K562 (cell line): ENCODE data around the gene CCDC3. TPM values are rescaled to one million over a fixed set of nuclear protein-coding genes. Genes with fewer than 3 reads are reported as not detected.

Source experiments
- ATAC-seq: fragments of 200-7000 bp; cut with Tn5 transposase; 3 replicates; pipeline ENCODE4 v1.9.1; 2020; ENCODE audit warnings: moderate library complexity
- BruUV-seq: library from RNA; stranded (reverse); fragments of 400-500 nt; replicated peaks from 2 replicates; lab custom pipeline; 2021; lab: Mats Ljungman, UMichigan
- CTCF ChIA-PET: fragments of 300-600 bp; formaldehyde crosslinking; extraction: SDS; loops from one replicate; lab custom pipeline; 2021; ENCODE audit warnings: low intra/inter-chr PET ratio; lab: Yijun Ruan, JAX
- POLR2A ChIA-PET: fragments of 300-600, 350-650 bp; sonication (Branson Sonifier 250); formaldehyde crosslinking; extraction: SDS; loops from one replicate; lab custom pipeline; 2021; ENCODE audit warnings: antibody characterized with exemption, inconsistent platforms; lab: Yijun Ruan, JAX
- DNase-seq, 4 experiments: peaks; one replicate each; pipeline versions ENCODE4 v3.0.0 to v3.0.0-alpha.2; 2011 to 2018; ENCODE audit warnings: low spot score in 3 of 4, mixed read lengths in 3 of 4; ENCODE audit errors: extremely low read depth in 1 of 4
- FAIRE-seq: peaks from 2 replicates; lab custom pipeline; 2011; peaks lifted over from hg19 to GRCh38; lab: Jason Lieb, UNC
- H2AFZ ChIP-seq: 2 replicates; pipeline ENCODE4 v1.6.0; 2011; ENCODE audit warnings: low read depth, low read length, control low read depth, inconsistent platforms
- H3K27ac ChIP-seq: fragments of 200-600 bp; 3 replicates; pipeline ENCODE4 v1.8.0; 2011; ENCODE audit warnings: low read depth, mild to moderate bottlenecking, control low read depth, inconsistent platforms, low read length, moderate library complexity, mixed read lengths; ENCODE audit errors: extremely low read depth
- H3K27me3 ChIP-seq, 2 experiments: fragments of 300-600 bp in 1 of 2; 2 replicates in 1 of 2; 3 replicates in 1 of 2; pipeline versions ENCODE4 v1.6.0 to v1.8.0; 2011; ENCODE audit warnings: inconsistent platforms in 2 of 2, low read length in 2 of 2, mild to moderate bottlenecking in 1 of 2, mixed read lengths in 1 of 2, moderate library complexity in 1 of 2; ENCODE audit not compliant: control insufficient read depth in 2 of 2, insufficient read depth in 2 of 2
- H3K36me3 ChIP-seq: fragments of 300-600 bp; 3 replicates; pipeline ENCODE4 v1.8.0; 2011; ENCODE audit warnings: mild to moderate bottlenecking, low read length, inconsistent platforms; ENCODE audit not compliant: control insufficient read depth, insufficient read depth
- H3K4me1 ChIP-seq, 2 experiments: fragments of 200-600 bp in 1 of 2; replicated peaks in 1 of 2; 2 replicates in 1 of 2; 3 replicates in 1 of 2; pipeline versions ENCODE4 v1.5.1 to v1.8.0; 2011; ENCODE audit warnings: inconsistent platforms in 2 of 2, low read length in 2 of 2, mild to moderate bottlenecking in 1 of 2, mixed read lengths in 1 of 2, moderate library complexity in 1 of 2; ENCODE audit not compliant: control insufficient read depth in 2 of 2, insufficient read depth in 2 of 2
- H3K4me2 ChIP-seq: 2 replicates; pipeline ENCODE4 v1.6.1; 2011; ENCODE audit warnings: low read length, control low read depth, inconsistent platforms, mixed read lengths; ENCODE audit not compliant: insufficient read depth
- H3K4me3 ChIP-seq: fragments of 200-600 bp; sonication (generic), shearing (Covaris generic); 2 replicates; pipeline ENCODE4 v1.5.1; 2016; ENCODE audit warnings: control low read depth, inconsistent platforms
- H3K79me2 ChIP-seq: fragments of 200-600 bp; 3 replicates; pipeline ENCODE4 v1.8.0; 2011; ENCODE audit warnings: low read length, inconsistent platforms; ENCODE audit not compliant: control insufficient read depth, insufficient read depth
- H3K9ac ChIP-seq, 2 experiments: 2 replicates each; pipeline versions ENCODE4 v1.6.0 to v1.6.1; 2011; ENCODE audit warnings: low read depth in 2 of 2, low read length in 2 of 2, control low read depth in 1 of 2, inconsistent platforms in 1 of 2, mild to moderate bottlenecking in 1 of 2, mixed read lengths in 1 of 2; ENCODE audit not compliant: insufficient read depth in 1 of 2
- H3K9me1 ChIP-seq: one replicate; pipeline ENCODE4 v1.6.0; 2011; ENCODE audit warnings: inconsistent platforms, mild to moderate bottlenecking, low read length, moderate library complexity; ENCODE audit not compliant: control insufficient read depth, insufficient read depth
- H3K9me3 ChIP-seq: replicated peaks from 2 replicates; pipeline ENCODE4 v1.5.1; 2011; ENCODE audit warnings: low read depth, low read length, inconsistent platforms; ENCODE audit not compliant: control insufficient read depth, insufficient read depth
- H4K20me1 ChIP-seq: replicated peaks from 2 replicates; pipeline ENCODE4 v1.6.1; 2011; ENCODE audit warnings: low read length, inconsistent platforms, mixed read lengths; ENCODE audit not compliant: control insufficient read depth, insufficient read depth
- ATF7 ChIP-seq: fragments of 450-650 bp; IDR thresholded peaks from 2 replicates; pipeline ENCODE4 v1.7.1; 2014; ENCODE audit warnings: mild to moderate bottlenecking, moderate library complexity
- CAMTA2 ChIP-seq: fragments of 250-450 bp; sonication (Bioruptor Pico); conservative IDR thresholded peaks from 2 replicates; pipeline ENCODE4 v1.5.1; 2022
- CTBP1 ChIP-seq: fragments of 450-650 bp; IDR thresholded peaks from 2 replicates; pipeline ENCODE4 v1.6.1; 2016; ENCODE audit warnings: borderline replicate concordance
- GABPB1 ChIP-seq: sonication (generic); formaldehyde crosslinking; IDR thresholded peaks from 2 replicates; pipeline ENCODE4 v1.8.0; 2022; ENCODE audit warnings: mild to moderate bottlenecking, missing genetic modification reagents
- PREB ChIP-seq: sonication (generic); formaldehyde crosslinking; IDR thresholded peaks from 2 replicates; pipeline ENCODE4 v1.8.1; 2023; ENCODE audit warnings: mild to moderate bottlenecking, missing genetic modification reagents
- SREBF2 ChIP-seq: sonication (generic); formaldehyde crosslinking; IDR thresholded peaks from 2 replicates; pipeline ENCODE4 v1.4.0; 2020; ENCODE audit warnings: mild to moderate bottlenecking, missing genetic modification reagents
- TEAD2 ChIP-seq: fragments of 450-650 bp; IDR thresholded peaks from 2 replicates; pipeline ENCODE4 v1.6.1; 2016; ENCODE audit warnings: missing genetic modification characterization, control low read depth, missing compliant biosample characterization
- TFE3 ChIP-seq: fragments of 450-650 bp; formaldehyde crosslinking; IDR thresholded peaks from 2 replicates; pipeline ENCODE4 v1.4.0; 2020; ENCODE audit warnings: mild to moderate bottlenecking, mixed read lengths
- TSC22D4 ChIP-seq: fragments of 450-650 bp; IDR thresholded peaks from 2 replicates; pipeline ENCODE4 v1.6.1; 2016; ENCODE audit warnings: missing genetic modification characterization, missing biosample characterization, control low read depth
- USF2 ChIP-seq: sonication (generic); formaldehyde crosslinking; IDR thresholded peaks from 2 replicates; pipeline ENCODE4 v1.5.0; 2020; ENCODE audit warnings: missing genetic modification reagents
- ZBTB43 ChIP-seq: sonication (generic); formaldehyde crosslinking; IDR thresholded peaks from 2 replicates; pipeline ENCODE4 v1.8.0; 2023; ENCODE audit warnings: mild to moderate bottlenecking, missing genetic modification reagents
- ZBTB7A ChIP-seq: IDR thresholded peaks from 2 replicates; pipeline ENCODE4 v1.6.1; 2011; ENCODE audit warnings: low read depth, mild to moderate bottlenecking, low read length, moderate library complexity, borderline replicate concordance; ENCODE audit not compliant: control insufficient read depth
- ZNF639 ChIP-seq, 2 experiments: fragments of 200-800 bp in 1 of 2; sonication (Bioruptor generic) in 1 of 2; sonication (generic) in 1 of 2; formaldehyde crosslinking in 1 of 2; IDR thresholded peaks in 1 of 2; conservative IDR thresholded peaks in 1 of 2; 2 replicates each; pipeline versions ENCODE4 v1.5.0 to v1.6.1; 2016 to 2020; ENCODE audit warnings: missing compliant biosample characterization in 1 of 2, missing genetic modification characterization in 1 of 2, missing genetic modification reagents in 1 of 2
- ZNF79 ChIP-seq: fragments of 250-450 bp; sonication (Bioruptor Pico); IDR thresholded peaks from 2 replicates; pipeline ENCODE4 v1.4.0; 2020; ENCODE audit warnings: low read depth, mild to moderate bottlenecking, moderate library complexity
- WGBS: fragments of 100-300 bp; shearing (Covaris generic); methylation state at CpG from one replicate; pipeline ENCODE4 v1.1.6; 2016; ENCODE audit warnings: low coverage, mixed read lengths; ENCODE audit not compliant: insufficient coverage; ENCODE audit errors: missing lambda C conversion rate; 5-methylcytosine and 5-hydroxymethylcytosine counted together
- in situ Hi-C: fragments of 300-500 bp; cut with MboI; formaldehyde crosslinking; loops from 4 replicates; pipeline ENCODE4 v1.15.0; 2018; ENCODE audit warnings: inconsistent platforms, mixed read lengths
- intact Hi-C: fragments of 100-400 bp; cut with micrococcal nuclease; formaldehyde crosslinking; loops from 2 replicates; pipeline ENCODE4 v1.14.2; 2022
- polyA plus RNA-seq, 8 experiments: library from polyadenylated mRNA; depleted of rRNA in 4 of 8; stranded (reverse) in 5 of 8; unstranded in 3 of 8; fragments of >200 nt; fragmentation: Nextera tagmentation in 2 of 8; fragmentation: Illumina TruSeq in 1 of 8; extraction: Ambion mirVana in 2 of 8; extraction: Trizol in 1 of 8; gene quantifications; 2 replicates each; pipeline versions ENCODE4 v1.2.1 to v1.2.3, GENCODE V29; 2011 to 2014; ENCODE audit warnings: inconsistent platforms in 1 of 8, missing spikeins in 1 of 8
- total RNA-seq, 7 experiments: library from RNA; depleted of rRNA in 6 of 7; stranded (reverse); fragments of >200 nt in 6 of 7; fragmentation: Illumina TruSeq in 2 of 7; extraction: Trizol in 2 of 7; gene quantifications; 2 replicates each; pipeline versions ENCODE4 v1.2.1 to v1.2.3, GENCODE V29; 2011 to 2021; ENCODE audit warnings: low replicate concordance in 1 of 7

The CCDC3 gene
- total and polyA plus RNA-seq, 9 of the 15 experiments (the other 6 are each of a cell fraction or from before 2014, with no cell fraction given) = not detected

- TF ChIP-seq USF2 (0 out of 2 replicates have a peak, but pooled peaks have one; percentile 10), GABPB1 (CRISPR knock-in tag) (no peak), ZBTB7A (no peak), TFE3 (peak; percentile 92)
These were observed 17.8 kb upstream of the CCDC3 start (continued) for GRCh38 chr10:13019280-13019679.

- Histone ChIP-seq H3K4me3 (no peak overlapping the region), H3K4me1 (no peaks in the 10 kb centered on the region), H3K36me3 (no peaks in the 10 kb centered on the region), H3K9ac (no peak overlapping the region), H3K4me2 (no peak overlapping the region), H3K27ac (no peak overlapping the region), H2AFZ (no peak overlapping the region), H3K79me2 (no peaks in the 10 kb centered on the region), H3K9me3 (no peaks in the 10 kb centered on the region), H3K27me3 (peaks cover under 1 to 4% of the 10 kb centered on the region in 2 experiments; a peak in 4 of 5 replicates), H4K20me1 (no peaks in the 10 kb centered on the region), H3K9me1 (no peaks in the 10 kb centered on the region)
- ATAC-seq (no peak), DNase-seq (peak in 1 of 4 experiments; percentile 3), FAIRE-seq (no peak)
- CTCF ChIA-PET = interaction anchor here (0.6 kb wide), 1 partner anchor 24 kb away, joined by 5 read pairs; no protein-coding TSS in a partner anchor
- POLR2A ChIA-PET = no interaction called here
- no TSS peak for BruUV-seq
- WGBS = 0% methylated on average over 3 of the region's 3 CpGs
- intact Hi-C loops (no loop called here), in situ Hi-C loops (no loop called here)
- no peak for TF ChIP-seq TEAD2 (tag)
- TF ChIP-seq SREBF2 (CRISPR knock-in tag) = no peak
- TF ChIP-seq TSC22D4 (tag) = no peak
- TF ChIP-seq ZBTB43 (CRISPR knock-in tag) = no peak
- no peak for TF ChIP-seq ATF7
- TF ChIP-seq ZNF79 = no peak
- no peak for TF ChIP-seq ZNF639 (CRISPR knock-in tag; conservative IDR thresholded peaks at IDR 0.05 in 1 of 2, IDR thresholded peaks at IDR 0.05 in 1 of 2)
- no peak for TF ChIP-seq CTBP1
- TF ChIP-seq PREB (CRISPR knock-in tag) = no peak
- no peak for TF ChIP-seq CAMTA2
These were observed 16.7 kb upstream of the CCDC3 start for GRCh38 chr10:13018171-13018570.
